B cell (primary cell): Measurements from ENCODE around the gene PDXP.

ENCODE experiments used
- EZH2 ChIP-seq: IDR thresholded peaks from 2 replicates; pipeline ENCODE4 v1.6.1; 2012; ENCODE audit warnings: borderline replicate concordance, low read depth, mild to moderate bottlenecking, moderate library complexity, low read length; ENCODE audit not compliant: insufficient read depth, poor library complexity, severe bottlenecking
- TF ChIP-seq, protein P1 (sequence below): fragments of 200-600 bp; IDR thresholded peaks from one replicate; pipeline ENCODE4 v1.8.0; 2022; ENCODE audit warnings: antibody characterized with exemption, mild to moderate bottlenecking

DNA sequence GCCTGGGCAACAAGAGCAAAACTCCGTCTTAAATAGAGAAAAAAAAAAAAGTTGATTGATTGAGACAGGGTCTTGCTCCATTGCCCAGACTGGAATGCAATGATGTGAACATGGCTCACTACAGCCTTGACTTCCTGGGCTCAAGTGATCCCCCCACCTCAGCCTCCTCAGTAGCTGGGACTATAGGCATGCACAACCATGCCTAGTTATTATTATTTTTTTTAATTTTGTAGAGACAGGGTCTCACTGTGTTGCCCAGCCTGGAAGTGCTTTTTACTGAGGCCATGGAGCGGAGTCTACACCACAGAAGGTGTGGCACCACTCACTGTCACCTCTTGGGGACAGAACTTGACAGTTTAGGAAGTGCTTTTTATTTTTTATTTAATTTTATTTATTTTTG lies 56.1 kb downstream of the PDXP start:
- TF ChIP-seq, protein P1, sequence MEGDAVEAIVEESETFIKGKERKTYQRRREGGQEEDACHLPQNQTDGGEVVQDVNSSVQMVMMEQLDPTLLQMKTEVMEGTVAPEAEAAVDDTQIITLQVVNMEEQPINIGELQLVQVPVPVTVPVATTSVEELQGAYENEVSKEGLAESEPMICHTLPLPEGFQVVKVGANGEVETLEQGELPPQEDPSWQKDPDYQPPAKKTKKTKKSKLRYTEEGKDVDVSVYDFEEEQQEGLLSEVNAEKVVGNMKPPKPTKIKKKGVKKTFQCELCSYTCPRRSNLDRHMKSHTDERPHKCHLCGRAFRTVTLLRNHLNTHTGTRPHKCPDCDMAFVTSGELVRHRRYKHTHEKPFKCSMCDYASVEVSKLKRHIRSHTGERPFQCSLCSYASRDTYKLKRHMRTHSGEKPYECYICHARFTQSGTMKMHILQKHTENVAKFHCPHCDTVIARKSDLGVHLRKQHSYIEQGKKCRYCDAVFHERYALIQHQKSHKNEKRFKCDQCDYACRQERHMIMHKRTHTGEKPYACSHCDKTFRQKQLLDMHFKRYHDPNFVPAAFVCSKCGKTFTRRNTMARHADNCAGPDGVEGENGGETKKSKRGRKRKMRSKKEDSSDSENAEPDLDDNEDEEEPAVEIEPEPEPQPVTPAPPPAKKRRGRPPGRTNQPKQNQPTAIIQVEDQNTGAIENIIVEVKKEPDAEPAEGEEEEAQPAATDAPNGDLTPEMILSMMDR: no peak
- no peak for TF ChIP-seq EZH2
